ENCODE results near the gene NOL4L.

DNA sequence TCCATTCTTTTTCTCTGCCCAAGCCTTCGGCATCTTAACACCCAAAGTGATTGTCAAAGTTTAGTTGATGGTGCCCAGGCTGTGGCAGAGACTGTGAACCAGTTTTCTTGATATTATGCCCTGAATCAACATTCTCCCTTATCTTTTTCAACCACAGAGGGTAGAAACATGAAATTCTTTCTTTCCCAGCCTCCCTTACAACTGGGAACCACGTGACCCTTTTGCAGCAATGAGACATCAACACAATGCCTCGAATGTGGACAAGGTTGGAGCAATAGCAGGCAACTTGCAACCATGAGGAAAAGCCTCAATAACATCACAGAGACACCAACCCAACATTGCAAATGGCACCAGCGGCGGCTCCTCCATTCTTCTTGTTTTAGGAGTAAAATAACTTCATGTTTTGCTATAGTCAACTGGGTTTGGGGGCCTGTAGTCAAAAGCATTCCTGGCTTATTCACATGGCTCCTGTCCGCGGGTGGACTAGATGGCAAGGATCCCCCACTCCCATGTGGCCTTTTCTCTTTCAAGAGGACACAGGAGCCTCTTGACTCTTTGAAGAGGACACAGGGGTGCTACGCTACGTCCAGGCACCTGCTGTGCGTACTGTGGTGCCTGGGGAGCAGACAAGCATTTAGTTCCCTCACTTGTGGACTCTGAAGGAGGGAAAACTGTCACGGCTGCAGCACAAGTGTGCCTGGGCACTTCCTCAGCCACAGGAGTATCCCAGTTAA lies 90.5 kb downstream of the NOL4L start:
- TF ChIP-seq, protein P1, sequence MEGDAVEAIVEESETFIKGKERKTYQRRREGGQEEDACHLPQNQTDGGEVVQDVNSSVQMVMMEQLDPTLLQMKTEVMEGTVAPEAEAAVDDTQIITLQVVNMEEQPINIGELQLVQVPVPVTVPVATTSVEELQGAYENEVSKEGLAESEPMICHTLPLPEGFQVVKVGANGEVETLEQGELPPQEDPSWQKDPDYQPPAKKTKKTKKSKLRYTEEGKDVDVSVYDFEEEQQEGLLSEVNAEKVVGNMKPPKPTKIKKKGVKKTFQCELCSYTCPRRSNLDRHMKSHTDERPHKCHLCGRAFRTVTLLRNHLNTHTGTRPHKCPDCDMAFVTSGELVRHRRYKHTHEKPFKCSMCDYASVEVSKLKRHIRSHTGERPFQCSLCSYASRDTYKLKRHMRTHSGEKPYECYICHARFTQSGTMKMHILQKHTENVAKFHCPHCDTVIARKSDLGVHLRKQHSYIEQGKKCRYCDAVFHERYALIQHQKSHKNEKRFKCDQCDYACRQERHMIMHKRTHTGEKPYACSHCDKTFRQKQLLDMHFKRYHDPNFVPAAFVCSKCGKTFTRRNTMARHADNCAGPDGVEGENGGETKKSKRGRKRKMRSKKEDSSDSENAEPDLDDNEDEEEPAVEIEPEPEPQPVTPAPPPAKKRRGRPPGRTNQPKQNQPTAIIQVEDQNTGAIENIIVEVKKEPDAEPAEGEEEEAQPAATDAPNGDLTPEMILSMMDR (IDR thresholded peaks at IDR 0.05; ENCODE audit: extremely low read depth in 1 of 2, insufficient read depth in 1 of 2, low read depth in 1 of 2, low read length in 2 of 2), result no peak
- TF ChIP-seq, protein P2, sequence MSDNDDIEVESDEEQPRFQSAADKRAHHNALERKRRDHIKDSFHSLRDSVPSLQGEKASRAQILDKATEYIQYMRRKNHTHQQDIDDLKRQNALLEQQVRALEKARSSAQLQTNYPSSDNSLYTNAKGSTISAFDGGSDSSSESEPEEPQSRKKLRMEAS (IDR thresholded peaks at IDR 0.05; ENCODE audit: insufficient read depth, insufficient read length), result no peak
- TF ChIP-seq POLR2AphosphoS5 (IDR thresholded peaks at IDR 0.05; ENCODE audit: insufficient read depth, low read depth, low read length) (no peak), GATA2 (IDR thresholded peaks at IDR 0.05; ENCODE audit: insufficient read depth, insufficient read length, low read depth, low read length) (no peak), JUN (IDR thresholded peaks at IDR 0.05; ENCODE audit: borderline replicate concordance, insufficient read depth, insufficient read length, low read depth) (no peak), POLR2A (IDR thresholded peaks at IDR 0.05; ENCODE audit: low read depth, low read length) (no peak), EZH2 (IDR thresholded peaks at IDR 0.05; ENCODE audit: borderline replicate concordance, low read depth, low read length, severe bottlenecking) (no peak), MYC (IDR thresholded peaks at IDR 0.05; ENCODE audit: low read depth, low read length) (no peak), FOS (IDR thresholded peaks at IDR 0.05; ENCODE audit: borderline replicate concordance, insufficient read depth, low read length) (no peak)

Measured in endothelial cell of umbilical vein (primary cell).